ENCODE results near the gene CDH1.

CDH1 gene

DNA sequence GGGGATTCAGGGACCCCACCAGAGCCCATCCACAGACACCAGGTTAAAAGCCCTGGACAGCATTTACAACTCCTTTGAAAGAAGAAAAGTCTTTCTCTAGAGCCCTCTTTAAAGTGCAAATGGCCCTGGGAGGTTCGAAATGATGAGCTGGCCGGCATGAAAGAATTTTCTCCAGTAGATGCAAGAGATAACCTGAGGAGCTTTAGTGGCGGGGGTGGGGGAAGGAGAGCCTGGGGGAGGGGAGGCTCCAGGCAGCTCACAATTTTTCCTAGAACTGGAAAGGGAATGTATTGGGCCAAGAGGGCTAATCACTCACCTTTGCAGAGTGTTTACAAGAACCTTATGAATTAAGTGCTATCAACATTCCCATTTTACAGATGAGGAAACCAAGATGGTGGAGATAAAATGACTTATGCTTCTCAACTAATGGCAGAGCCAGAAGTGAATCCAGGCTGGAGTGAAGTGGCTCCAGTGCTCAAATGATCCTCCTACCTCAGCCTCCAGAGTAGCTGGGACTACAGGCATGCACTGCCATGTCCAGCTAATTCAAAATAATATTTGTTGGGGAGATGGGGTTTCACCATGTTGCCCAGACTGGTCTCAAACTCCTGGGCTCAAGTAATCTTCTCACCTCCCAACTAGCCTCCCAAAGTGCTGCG is 4.2 kb upstream of the CDH1 start:
- DNase-seq = no peak

DNA sequence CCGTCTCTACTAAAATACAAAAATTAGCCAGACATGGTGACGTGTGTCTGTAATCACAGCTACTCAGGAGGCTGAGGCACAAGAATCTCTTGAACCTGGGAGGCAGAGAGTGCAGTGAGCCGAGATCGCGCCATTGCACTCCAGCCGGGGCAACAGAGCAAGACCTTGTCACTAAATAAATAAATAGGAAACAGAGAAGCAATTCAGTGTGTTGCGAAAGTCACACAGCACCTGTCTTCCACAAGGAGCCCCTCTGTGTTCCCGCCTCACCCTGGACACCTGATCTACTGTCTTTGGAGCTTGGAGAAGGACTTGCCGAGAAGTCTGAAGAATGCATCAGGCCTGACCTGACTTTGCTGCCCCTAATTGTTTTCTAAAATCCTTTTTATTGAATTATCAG is 3.5 kb upstream of the CDH1 start:
- no peak for DNase-seq

DNA sequence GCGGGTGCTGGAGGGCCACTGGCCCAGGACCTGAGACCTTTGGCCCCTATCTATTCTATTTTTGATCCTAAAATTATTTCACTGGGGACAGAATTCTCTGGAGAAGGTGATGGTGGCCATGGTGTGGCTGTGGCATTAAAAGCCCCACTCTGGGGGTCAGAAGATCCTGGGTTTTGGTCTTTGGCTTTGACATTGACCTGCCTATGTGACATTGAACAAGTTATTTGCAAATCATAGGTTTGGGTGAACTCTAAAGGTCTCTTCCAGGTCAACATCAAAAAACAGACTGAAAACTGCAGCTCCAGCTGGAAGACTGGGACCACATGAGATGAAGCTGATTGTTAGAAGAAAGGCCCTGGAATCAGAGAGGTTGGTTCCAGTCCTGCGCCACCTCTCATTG is 2.3 kb upstream of the CDH1 start:
- no peak for DNase-seq

DNA sequence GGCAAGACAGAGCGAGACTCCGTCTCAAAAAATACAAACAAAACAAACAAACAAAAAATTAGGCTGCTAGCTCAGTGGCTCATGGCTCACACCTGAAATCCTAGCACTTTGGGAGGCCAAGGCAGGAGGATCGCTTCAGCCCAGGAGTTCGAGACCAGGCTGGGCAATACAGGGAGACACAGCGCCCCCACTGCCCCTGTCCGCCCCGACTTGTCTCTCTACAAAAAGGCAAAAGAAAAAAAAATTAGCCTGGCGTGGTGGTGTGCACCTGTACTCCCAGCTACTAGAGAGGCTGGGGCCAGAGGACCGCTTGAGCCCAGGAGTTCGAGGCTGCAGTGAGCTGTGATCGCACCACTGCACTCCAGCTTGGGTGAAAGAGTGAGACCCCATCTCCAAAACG is 531 bp upstream of the CDH1 start:
- DNase-seq = no peak

DNA sequence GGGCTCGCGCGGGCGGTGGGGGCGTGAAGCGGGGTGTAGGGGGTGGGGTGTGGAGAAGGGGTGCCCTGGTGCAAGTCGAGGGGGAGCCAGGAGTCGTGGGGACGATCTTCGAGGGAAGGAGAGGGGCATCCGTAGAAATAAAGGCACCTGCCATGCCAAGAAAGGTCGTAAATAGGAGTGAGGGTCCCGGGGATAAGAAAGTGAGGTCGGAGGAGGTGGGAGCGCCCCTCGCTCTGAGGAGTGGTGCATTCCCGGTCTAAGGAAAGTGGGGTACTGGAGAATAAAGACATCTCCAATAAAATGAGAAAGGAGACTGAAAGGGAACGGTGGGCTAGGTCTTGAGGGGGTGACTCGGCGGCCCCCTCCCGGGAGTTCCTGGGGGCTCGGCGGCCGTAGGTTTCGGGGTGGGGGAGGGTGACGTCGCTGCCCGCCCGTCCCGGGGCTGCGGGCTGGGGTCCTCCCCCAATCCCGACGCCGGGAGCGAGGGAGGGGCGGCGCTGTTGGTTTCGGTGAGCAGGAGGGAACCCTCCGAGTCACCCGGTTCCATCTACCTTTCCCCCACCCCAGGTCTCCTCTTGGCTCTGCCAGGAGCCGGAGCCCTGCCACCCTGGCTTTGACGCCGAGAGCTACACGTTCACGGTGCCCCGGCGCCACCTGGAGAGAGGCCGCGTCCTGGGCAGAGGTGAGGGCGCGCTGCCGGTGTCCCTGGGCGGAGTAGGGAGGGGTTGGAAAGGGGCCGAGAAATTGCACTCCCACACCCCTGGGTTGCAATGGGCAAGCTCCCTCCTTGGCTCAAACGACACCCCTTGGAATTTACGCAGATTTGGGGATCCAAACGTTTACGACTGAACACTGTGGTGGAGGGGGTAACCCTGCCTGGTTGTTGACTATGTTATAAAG is 888 bp downstream of the CDH1 start:
- no peak for DNase-seq

DNA sequence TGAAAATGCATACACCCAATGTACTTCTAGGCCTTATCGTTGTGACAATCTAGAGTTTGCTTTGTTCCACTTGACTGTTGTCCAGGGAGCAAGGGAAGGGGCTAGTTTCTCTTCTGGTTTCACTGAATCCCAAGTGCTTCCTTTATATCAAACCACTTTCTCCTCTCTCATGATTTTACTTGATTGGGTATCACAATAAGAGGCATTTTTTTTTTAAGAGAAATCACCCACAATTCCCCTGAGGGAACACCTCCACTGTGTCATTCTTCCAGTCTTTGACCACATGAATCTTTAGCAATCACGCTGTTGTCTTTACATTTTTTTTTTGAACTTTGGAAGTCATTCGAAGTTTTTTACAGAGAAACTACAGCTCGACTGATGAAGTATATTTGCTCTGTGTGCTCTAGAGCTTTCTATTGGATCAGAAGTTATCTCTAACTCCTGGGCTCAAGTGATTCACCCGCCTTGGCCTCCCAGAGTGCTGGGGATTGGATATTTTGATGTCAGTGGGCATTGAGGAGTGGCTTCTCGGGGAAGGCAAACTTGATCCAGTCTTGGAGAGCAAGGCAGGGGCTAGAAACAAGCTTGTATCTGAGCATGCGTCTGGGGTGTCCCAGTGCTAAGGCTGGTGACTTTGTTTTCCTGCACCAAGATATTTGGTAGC is 3.0 kb downstream of the CDH1 start:
- no peak for DNase-seq

DNA sequence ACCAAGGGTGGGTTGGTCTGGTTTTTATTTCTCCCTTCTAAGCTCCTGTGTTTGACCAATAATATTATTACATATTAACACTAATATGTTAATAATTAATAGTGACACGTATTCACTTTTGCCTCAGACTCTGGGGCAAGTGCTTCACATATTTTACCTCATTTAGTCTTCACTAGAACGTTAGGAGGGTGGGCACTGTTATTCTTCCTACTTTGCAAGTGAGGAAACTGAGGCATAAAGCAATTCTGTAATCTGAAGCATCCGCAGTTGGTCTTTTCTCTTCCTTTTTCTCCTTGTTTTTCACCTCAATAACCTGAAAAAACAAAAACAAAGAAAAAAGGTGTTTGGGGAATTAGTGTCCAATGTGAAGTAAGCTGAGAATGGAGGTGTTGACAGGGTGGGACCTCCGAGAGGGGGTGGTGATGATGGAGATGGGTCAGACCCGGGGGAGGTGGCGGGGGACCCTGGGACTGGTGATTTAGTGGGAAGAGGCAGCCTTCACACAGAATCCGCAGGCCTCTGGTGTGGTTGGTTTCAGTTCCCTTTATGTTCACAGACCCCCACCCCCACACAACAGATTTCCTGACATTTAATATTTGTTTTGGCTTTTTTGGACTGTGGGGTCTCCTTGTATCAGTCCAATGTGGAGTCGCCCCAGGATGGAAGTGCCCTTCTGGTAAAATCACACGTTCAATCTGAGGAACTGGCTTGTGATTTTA is 3.7 kb downstream of the CDH1 start:
- no peak for DNase-seq

DNA sequence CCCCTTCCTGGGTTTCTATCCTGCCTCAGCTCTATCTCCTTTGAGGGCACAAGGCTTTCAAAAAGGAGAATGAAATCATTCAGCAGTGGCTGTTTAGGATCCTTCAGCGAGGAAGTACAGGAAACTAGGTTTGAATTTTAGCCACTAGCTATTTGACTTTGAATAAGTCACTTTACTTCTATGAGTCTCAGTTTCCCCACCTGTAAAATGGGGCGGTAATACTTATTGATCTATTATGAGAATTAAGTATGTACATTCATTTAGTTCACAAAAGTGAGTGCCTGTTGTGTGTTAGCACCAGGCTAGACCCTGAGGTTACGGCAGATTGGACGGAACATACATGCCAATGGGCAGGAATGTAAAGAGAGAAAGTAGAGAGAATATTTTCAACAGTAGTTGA is 6.6 kb downstream of the CDH1 start:
- no peak for DNase-seq

DNA sequence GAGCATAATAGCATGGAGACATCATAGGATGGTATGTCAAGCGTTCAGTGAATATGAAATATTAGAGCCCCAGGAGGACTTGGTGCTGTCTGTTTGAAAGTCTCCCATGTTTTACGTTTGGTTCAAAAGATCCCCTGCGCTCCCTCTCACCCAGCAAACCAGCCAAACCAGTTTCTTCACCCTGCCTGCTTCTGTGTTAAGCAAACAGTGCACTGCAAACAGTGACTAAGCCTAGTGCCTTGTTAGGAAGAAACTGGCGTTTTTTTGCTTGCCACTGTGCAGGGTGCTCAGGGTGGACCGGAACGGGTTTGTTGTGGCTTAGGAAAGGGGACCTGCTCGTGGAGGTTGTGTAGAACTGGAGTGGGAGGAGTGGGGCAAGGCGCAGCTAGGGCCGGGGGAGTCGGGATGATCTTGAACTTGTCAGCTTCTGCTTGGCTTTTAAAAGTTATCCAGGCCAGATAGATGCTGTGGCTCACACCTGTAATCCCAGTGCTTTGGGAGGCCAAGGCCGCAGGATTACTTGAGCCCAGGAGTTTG is 7.7 kb downstream of the CDH1 start:
- no peak for DNase-seq

DNA sequence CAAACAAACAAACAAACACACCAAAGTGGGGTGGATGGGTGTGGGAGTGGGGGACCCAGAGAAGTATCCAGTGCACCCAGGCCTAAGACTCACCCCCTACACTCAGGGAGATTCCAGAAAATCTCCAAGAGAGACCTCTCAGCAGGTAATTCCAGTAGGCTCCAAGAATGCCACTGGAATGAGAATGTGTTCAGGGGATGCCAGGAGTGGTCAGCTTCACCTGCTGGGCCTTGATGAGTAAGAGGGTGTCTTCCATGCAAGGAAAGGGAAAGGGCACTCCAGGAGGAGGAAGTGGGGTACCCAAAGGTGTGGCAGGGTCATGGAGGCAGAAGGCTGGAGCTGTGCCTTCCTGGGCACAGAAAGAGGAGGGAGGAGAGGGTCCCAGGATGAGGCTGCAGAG is 9.9 kb downstream of the CDH1 start:
- no peak for DNase-seq

DNA sequence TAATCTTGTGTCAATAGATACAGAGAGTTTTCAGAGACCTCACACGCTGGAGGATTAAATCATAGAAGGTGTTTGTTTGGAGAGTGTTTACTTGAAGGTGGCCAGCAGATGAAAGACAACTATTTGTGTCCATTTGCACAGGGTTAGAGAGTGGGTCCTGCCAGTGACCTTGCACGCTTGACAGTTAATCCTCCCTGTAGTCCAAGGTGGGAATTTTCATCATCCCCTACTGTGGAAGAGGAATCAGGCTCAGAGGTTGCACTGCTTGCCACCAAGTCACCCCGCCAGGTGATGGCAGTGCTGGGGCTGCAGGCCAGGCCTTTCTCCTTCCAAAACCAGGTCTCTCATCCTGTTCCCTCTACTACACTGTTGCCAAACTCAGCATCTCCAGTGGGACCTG is 12.3 kb downstream of the CDH1 start:
- no peak for DNase-seq

DNA sequence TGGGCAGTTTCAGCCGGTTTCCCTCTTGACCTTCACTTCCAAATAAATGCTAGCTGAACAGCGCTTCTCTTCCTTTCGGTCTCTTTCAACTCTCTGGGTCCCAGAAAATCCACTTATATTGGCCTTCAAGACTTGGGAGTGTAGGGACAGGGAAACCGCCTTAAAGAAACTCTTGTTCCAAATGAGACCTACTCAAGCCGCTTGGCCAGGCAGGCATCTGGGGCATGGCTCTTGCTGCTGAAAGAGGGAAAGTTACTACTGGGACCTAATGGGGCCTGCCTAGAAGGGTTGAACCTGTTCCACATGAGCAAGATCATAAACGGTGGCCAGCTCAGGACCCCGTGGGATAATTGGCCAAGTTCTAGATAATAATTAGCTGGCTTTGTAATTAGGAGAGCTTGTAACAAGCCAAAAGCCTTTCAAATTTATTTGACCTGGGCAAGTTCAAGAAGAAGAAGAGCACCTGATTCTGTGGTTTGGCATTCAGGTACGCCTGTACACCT is 13.2 kb downstream of the CDH1 start:
- DNase-seq = no peak

DNA sequence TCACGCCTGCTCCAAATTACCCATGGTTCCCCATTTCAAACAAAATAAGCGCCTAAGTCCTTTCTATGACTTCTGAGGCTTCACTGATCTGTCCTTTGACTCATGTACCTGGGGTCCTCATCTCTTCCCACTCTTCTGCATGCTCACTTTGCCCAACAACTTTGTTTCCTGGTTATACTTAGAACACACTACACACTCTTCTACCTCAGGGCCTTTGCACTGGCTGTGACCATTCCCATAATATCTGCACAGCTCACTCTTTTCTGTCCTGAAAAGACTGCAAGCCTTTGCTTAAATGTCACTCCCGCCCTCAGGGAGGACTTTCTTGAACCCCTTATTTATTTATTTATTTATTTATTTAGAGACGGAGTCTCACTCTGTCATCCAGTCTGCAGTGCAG is 14.1 kb downstream of the CDH1 start:
- DNase-seq = no peak

DNA sequence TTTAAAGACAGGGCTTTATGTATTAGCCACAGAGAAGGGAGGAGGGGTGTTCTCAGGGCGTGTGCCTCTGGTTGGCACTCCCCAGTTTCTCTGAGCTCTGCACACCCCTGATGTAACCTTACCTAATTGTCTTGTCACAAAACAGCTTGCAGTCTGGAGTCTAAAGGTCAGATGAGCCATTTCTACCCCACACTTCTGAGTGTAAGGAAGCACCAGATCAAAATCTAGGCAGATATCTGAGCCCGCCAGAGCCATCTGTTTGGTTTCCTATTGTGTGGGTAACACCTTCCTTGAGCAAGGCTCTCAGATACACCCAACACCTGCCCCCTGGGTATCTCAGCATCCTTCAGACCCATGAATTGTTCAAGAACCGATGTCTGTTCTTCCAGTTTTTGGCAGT is 15.5 kb downstream of the CDH1 start:
- DNase-seq = no peak

DNA sequence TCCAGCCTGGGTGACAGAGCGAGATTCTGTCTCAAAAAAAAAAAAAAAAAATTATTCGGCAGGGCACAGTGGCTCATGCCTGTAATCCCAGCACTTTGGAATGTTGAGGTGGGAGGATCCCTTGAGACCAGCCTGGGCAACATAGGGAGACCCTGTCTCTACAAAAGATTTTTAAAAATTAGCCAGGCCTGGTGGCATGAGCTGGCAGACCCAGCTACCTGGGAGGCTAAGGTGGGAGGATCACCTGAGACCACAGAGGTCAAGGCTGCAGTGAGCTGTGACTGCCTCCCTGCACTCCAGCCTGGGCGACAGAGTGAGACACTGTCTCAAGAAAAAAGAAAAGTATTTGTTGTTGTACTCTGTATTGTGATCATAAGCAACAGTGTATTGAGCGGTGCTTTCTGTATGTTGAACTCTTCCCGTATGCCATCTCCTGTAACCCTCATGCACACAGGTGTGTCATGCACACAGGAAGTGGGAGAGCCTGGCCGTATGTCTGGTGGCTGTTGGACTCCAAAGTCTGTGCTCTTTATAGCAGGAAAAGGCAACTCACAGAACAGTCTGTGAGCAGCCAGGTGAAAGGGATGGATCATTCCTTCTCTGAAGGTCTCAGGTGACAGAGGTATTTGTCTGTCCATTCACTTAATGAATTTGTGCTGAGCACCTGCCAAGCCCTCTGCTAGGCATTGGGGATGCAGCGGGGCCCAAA is 17.1 kb downstream of the CDH1 start:
- DNase-seq = no peak

DNA sequence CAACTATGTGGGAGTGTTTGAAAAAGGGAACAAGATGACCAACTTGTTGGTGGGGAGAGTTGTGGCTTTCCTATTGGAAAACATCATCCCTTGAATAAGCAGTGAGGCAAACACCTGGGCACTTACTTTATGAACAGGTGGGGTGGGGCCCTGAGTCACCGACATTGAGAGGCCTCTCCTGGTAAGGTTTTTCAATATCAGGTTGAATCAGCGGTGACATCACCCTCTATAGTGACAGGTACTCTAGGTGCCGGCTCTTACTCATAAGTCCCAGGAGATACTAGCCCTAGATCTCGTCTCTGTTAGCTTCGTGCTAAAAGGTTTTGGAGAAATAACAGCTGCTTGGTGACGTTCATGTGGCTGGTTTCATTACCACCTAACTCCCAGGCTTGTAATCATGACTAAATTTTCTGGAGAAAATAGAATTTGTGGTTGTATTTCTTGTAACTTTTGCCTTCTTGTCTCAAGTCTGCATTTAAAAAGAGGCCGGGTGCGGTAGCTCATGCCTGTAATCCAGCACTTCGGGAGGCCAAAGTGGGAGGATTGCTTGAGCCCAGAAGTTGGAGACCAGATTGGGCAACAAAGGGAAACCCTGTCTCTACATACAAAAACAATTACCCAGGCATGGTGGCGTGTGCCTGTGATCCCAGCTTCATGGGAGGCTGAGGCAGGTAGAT is 19.3 kb downstream of the CDH1 start:
- DNase-seq = no peak

DNA sequence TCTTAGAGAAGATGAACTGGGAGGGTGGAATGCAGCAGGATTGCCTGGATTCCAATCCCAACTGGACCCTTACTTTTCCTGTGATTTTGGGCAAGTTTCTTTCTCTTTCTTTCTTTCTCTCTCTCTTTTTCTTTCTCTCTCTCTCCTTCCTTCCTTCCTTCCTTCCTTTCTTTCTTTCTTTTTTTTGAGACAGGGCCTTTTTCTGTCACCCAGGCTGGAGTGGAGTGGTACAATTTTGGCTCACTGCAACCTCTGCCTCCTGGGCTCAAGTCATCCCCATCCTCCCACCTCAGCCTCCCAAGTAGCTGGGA is 20.5 kb downstream of the CDH1 start:
- no peak for DNase-seq

DNA sequence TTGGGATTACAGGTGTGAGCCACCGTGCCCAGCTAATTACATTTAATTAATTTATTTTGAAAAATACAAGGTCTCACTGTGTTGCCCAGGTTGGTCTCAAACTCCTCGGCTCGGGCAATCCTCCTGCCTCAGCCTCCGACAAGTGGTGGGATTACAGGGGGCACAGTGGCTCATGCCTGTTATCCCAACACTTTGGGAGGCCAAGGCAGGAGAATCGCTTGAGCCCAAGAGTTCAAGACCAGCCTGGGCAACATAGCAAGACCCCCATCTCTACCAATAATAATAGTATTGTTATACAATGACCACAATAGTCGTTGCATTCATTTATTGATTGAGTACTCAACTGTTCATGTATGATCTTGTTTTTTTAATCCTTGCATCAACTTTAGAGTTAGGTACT is 22.0 kb downstream of the CDH1 start:
- DNase-seq = no peak

DNA sequence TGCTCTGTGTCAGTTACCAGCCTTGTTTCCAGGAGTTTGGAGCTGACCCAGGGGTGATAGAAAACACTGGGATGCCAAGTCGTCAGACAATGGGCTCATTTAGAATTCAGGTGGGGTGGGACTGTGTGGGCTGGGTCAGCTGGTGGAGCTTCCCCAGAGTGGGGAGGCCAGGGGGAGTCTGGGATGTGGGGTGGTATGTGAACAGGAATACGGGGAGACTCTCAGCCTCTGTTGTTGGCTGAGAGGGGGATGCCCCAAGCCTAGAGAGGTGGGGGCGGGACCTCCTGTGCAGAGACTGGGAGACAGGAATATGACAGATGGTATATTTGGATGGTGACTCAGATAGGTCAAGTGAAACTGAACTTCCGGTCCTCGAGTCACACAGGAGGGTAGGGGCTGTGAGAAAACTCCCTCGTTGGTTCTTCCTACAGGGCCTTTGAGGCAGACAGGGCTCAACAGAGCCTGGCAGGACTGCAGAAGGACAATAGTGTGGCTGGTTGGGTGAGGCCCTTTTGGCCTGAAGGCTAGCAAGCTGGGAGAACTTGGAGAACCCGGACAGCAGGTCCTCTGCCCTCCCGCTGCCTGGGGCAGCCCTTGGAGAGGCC is 23.7 kb downstream of the CDH1 start:
- no peak for DNase-seq

DNA sequence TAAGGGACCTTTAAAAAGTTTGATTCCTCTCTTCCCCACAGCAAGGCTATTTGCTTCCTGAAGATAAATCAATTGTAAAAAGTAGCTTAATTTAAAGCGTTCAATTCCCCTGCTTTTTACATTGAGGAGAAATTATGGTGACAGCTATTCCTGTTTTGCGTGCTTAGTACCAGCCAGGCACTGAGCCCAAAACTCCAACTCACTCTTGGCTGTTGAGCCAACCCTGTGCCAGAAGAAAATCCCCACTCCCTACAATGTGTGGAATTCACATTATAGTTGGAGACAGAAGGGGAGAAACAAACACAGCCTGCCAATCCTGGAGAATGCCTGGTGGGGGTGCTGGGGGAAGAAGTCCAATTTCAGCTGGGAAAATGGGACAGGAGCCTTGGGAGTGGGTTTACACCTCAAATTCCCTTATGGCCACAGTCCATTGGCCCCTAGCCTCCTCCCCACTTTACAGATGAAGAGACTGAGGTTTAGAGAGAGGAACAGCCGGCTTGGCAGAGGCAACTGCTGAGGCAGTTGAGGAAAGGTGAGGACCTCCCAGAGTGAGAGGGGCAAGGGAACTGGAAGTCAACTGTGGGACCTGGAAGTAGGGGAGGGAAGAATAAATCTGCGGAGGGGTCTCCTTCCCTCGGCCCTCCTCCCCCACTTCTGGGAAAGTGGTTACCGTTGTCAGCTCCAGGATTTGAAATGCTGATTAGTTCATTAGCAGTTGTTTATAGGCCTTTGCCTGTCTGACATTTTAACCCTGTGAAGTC is 26.1 kb downstream of the CDH1 start:
- no peak for DNase-seq

DNA sequence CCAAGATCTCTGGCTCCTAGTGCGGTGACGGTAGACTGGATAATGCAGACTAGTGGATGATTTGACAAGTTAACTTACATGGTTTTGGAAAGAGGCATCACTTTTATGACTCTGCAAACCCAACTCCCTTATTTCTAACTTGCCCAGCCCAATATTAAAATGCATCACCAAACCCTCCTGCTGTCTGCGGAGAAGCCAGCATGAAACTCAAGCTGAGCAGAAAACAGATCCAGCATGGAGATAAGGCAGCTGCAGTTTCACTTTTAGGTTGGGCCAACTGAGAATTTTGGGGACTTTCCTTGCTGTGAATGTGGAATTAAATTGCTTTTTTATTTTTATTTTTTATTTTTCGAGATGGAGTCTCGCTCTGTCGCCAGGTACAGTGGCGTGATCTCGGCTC is 27.8 kb downstream of the CDH1 start:
- no peak for DNase-seq
